ENCODE data around the gene DISP2. TPM values are rescaled to one million over a fixed set of nuclear protein-coding genes. Genes with fewer than 3 reads are reported as not detected.

Gene DISP2
- total and polyA plus RNA-seq, 2 experiments from 2014 or later, result 1.3 to 2.2 TPM

- H3K4me1 Mint-ChIP-seq, result peaks cover 17% of the 10 kb centered on the region
- H3K79me2 ChIP-seq (replicated peaks; ENCODE audit: insufficient read depth), result peaks cover 29% of the 10 kb centered on the region
- peak within 1 kb of the TSS; percentile 74 for H3K27ac ChIP-seq (ENCODE audit: low read depth)
- TF ChIP-seq STAT1 (IDR thresholded peaks at IDR 0.05; ENCODE audit: unreplicated experiment), result no peak
- no peak for TF ChIP-seq JUNB (IDR thresholded peaks at IDR 0.05; ENCODE audit: unreplicated experiment)
- TF ChIP-seq CREB1 (CRISPR knock-in tag; IDR thresholded peaks at IDR 0.05; ENCODE audit: low read depth), result 0 out of 2 replicates have a peak, but pooled peaks have one; percentile 23
- TF ChIP-seq, protein P1, sequence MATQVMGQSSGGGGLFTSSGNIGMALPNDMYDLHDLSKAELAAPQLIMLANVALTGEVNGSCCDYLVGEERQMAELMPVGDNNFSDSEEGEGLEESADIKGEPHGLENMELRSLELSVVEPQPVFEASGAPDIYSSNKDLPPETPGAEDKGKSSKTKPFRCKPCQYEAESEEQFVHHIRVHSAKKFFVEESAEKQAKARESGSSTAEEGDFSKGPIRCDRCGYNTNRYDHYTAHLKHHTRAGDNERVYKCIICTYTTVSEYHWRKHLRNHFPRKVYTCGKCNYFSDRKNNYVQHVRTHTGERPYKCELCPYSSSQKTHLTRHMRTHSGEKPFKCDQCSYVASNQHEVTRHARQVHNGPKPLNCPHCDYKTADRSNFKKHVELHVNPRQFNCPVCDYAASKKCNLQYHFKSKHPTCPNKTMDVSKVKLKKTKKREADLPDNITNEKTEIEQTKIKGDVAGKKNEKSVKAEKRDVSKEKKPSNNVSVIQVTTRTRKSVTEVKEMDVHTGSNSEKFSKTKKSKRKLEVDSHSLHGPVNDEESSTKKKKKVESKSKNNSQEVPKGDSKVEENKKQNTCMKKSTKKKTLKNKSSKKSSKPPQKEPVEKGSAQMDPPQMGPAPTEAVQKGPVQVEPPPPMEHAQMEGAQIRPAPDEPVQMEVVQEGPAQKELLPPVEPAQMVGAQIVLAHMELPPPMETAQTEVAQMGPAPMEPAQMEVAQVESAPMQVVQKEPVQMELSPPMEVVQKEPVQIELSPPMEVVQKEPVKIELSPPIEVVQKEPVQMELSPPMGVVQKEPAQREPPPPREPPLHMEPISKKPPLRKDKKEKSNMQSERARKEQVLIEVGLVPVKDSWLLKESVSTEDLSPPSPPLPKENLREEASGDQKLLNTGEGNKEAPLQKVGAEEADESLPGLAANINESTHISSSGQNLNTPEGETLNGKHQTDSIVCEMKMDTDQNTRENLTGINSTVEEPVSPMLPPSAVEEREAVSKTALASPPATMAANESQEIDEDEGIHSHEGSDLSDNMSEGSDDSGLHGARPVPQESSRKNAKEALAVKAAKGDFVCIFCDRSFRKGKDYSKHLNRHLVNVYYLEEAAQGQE (IDR thresholded peaks at IDR 0.05; ENCODE audit: unreplicated experiment), result no peak
- TF ChIP-seq, protein P2, sequence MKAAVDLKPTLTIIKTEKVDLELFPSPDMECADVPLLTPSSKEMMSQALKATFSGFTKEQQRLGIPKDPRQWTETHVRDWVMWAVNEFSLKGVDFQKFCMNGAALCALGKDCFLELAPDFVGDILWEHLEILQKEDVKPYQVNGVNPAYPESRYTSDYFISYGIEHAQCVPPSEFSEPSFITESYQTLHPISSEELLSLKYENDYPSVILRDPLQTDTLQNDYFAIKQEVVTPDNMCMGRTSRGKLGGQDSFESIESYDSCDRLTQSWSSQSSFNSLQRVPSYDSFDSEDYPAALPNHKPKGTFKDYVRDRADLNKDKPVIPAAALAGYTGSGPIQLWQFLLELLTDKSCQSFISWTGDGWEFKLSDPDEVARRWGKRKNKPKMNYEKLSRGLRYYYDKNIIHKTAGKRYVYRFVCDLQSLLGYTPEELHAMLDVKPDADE (IDR thresholded peaks at IDR 0.05), result peak; percentile 46; the same call in 1 of the 2 replicates
- TF ChIP-seq ZNF462 (CRISPR knock-in tag; IDR thresholded peaks at IDR 0.05), result no peak
- TF ChIP-seq POLR2AphosphoS5 (IDR thresholded peaks at IDR 0.05; ENCODE audit: low read depth), result peak; percentile 98
- TF ChIP-seq EZH2phosphoT487 (IDR thresholded peaks at IDR 0.05; ENCODE audit: unreplicated experiment), result no peak
- no peak for TF ChIP-seq CTCF (conservative IDR thresholded peaks at IDR 0.05; ENCODE audit: low read depth in 2 of 2)
- TF ChIP-seq ZNF331 (CRISPR knock-in tag; IDR thresholded peaks at IDR 0.05; ENCODE audit: low read depth), result no peak
- TF ChIP-seq EZH2 (IDR thresholded peaks at IDR 0.05; ENCODE audit: low read depth, unreplicated experiment), result no peak
- no peak for TF ChIP-seq NANOG (IDR thresholded peaks at IDR 0.05; ENCODE audit: borderline replicate concordance)
- TF ChIP-seq ZNF114 (CRISPR knock-in tag; IDR thresholded peaks at IDR 0.05), result no peak
- peaks cover 15% of the 10 kb centered on the region; the same call in 1 of the 2 replicates for H4K20me1 ChIP-seq (replicated peaks; ENCODE audit: insufficient read depth)
- peaks cover 6% of the 10 kb centered on the region for H3K27me3 Mint-ChIP-seq (ENCODE audit: insufficient read depth, low read depth, poor library complexity)
- peak within 1 kb of the TSS; percentile 93 for H3K4me3 ChIP-seq
- peaks cover 17% of the 10 kb centered on the region for H3K36me3 ChIP-seq (ENCODE audit: insufficient read depth)
- H3K4me1 ChIP-seq (ENCODE audit: insufficient read depth), result peaks cover 20% of the 10 kb centered on the region; the same call in 1 of the 2 replicates
- H3K4me2 ChIP-seq, result peak within 1 kb of the TSS; percentile 88
- no peaks in the 10 kb centered on the region for H3K9me3 Mint-ChIP-seq
- peak within 1 kb of the TSS; percentile 67; the same call in 1 of the 2 replicates for H2AFZ ChIP-seq
- DNase-seq (ENCODE audit: low spot score) (peak; percentile 98), ATAC-seq (peak; percentile 99)
- no peaks in the 10 kb centered on the region for H3K27me3 ChIP-seq (ENCODE audit: insufficient read depth)
- peaks cover 39% of the 10 kb centered on the region for H3K36me3 Mint-ChIP-seq (ENCODE audit: low read depth)
- no peaks in the 10 kb centered on the region; the same call in 1 of the 2 replicates for H3F3A ChIP-seq (replicated peaks; ENCODE audit: low read depth)
- H3K27ac Mint-ChIP-seq, result peak within 1 kb of the TSS; percentile 84
- peak within 1 kb of the TSS; percentile 90 for H3K4me3 Mint-ChIP-seq
- no peaks in the 10 kb centered on the region for H3K9me2 ChIP-seq (ENCODE audit: insufficient read depth)
Measured at GRCh38 chr15:40405501-40406381, 47.7 kb downstream of the DISP2 start, which contains the start of gene IVD. Gene IVD, plus strand, starts transcription at chr15:40405795. Its CDS starts 33 bp downstream, at chr15:40405828.

Data from GM23338 (cell line).